Measurements from ENCODE around the gene NDUFS8.

NDUFS8 gene

GRCh38 chr11:68052137-68052873 is 21.8 kb downstream of the NDUFS8 start:
- DNase-seq = no peak

- DNase-seq = no peak
These were observed 22.6 kb downstream of the NDUFS8 start for GRCh38 chr11:68053117-68053516.

- no peak for DNase-seq
These were observed 23.7 kb downstream of the NDUFS8 start for GRCh38 chr11:68053981-68054812.

- no peak for DNase-seq
These were observed 26.1 kb downstream of the NDUFS8 start for GRCh38 chr11:68056317-68057285.

GRCh38 chr11:68057807-68058206 is 27.3 kb downstream of the NDUFS8 start:
- no peak for DNase-seq

- DNase-seq = no peak
These were observed 31.0 kb downstream of the NDUFS8 start for GRCh38 chr11:68061508-68061907.

- no peak for DNase-seq
These were observed 34.4 kb downstream of the NDUFS8 start for GRCh38 chr11:68064926-68065325.

GRCh38 chr11:68065841-68066240 is 35.4 kb downstream of the NDUFS8 start:
- DNase-seq = no peak

GRCh38 chr11:68066742-68067141 is 36.3 kb downstream of the NDUFS8 start:
- no peak for DNase-seq

- DNase-seq = no peak
These were observed 37.5 kb downstream of the NDUFS8 start for GRCh38 chr11:68067991-68068390.

GRCh38 chr11:68071281-68072048 is 41.0 kb downstream of the NDUFS8 start:
- DNase-seq = no peak

GRCh38 chr11:68074584-68075352 is 44.3 kb downstream of the NDUFS8 start:
- DNase-seq = no peak

- no peak for DNase-seq
These were observed 46.0 kb downstream of the NDUFS8 start for GRCh38 chr11:68076371-68077042.

GRCh38 chr11:68077617-68078582 is 47.4 kb downstream of the NDUFS8 start:
- no peak for DNase-seq

GRCh38 chr11:68080860-68081259 is 50.4 kb downstream of the NDUFS8 start:
- DNase-seq = no peak

- no peak for DNase-seq
These were observed 51.2 kb downstream of the NDUFS8 start for GRCh38 chr11:68081691-68082090.

- no peak for DNase-seq
These were observed 52.0 kb downstream of the NDUFS8 start for GRCh38 chr11:68082481-68082880.

GRCh38 chr11:68083517-68083916 is 53.0 kb downstream of the NDUFS8 start:
- no peak for DNase-seq

Data from NCI-H2171 (cell line).